Amygdala (tissue), 56 donors: ENCODE results near the gene NLRP8.
"Not testable (repeated sequence)": the region's sequence is repeated elsewhere in the genome, so short reads cannot be mapped to it uniquely, and the experiment has no call there.

Source experiments
- DNase-seq, 56 donors: peaks; one replicate each; lab custom pipeline; 2025; lab: John Stamatoyannopoulos, UW

NLRP8 gene

DNA sequence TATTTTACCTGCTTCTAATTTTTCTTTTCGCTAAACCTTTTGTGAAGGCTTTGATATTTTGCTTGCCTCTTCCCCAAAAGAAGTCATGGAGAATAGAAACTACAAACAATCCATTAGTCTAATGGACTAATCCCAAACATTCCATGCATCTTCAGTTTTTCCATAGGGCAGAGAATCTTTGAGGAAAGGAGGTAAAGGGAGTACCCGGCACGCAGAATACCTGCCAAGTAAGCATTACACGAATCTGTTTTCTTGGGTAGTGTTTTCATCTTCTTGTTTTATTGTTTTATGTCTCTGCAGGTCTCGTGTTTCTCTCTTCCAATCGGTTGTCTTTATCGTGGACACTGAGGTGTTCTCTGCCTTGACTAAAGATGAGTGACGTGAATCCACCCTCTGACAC is at the start of gene NLRP8:
Gene NLRP8 (plus strand): TSS at position 301 of the 400 bp plus-strand sequence.
- no peak for DNase-seq

DNA sequence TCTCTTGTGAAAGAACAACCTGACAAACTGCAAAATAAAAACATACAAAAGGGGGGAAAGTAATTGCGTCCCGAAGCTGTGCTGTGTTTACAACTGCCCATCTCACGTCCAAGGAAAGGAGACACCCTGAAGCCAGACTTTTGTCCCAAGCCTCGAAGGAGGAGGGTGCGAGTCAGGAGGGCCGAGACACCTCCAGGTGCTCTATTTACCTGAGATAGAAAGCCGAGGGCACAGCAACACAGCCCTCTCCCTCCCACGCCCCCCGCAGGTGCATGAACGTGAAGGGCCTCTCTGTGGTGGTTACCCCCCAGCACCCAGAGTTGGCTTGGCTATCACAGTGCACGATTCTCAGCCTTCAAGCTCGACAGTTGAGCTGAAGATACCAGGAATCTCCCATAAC is 48.7 kb upstream of the NLRP8 start:
- no peak for DNase-seq

DNA sequence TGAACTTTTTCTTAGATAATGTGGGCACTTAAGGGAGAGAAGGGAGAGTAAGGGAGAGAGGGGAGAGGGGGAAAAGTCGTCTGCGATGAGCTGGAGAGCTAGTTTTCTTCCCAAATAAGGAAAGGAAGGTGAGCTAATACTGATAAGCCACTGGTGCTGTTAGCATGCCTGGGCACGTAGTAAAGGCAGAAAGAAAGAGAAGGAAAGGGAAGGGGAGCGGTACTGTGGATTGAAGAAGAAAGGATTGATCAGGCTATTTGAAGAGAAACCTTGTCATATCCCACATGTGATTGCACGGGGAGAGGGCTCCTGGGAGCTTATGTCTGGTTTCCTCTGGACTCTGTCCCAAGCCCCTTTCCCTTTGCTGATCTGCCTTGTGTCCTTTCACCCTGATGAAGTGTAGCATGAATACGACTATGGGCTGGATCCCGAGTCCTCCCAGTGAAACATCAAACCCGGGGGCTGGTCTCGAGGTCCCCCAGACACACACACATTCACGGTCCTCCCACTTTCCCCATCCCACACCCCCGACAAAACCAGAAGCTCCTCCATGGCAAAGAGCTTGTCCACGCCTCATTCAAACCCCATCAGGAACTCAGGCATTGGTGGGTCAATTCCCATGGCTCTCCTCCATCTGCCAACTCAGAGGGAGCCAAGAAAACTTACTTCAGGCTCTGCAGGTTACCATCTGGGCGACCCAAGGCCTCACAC is 46.1 kb upstream of the NLRP8 start:
- no peak for DNase-seq

DNA sequence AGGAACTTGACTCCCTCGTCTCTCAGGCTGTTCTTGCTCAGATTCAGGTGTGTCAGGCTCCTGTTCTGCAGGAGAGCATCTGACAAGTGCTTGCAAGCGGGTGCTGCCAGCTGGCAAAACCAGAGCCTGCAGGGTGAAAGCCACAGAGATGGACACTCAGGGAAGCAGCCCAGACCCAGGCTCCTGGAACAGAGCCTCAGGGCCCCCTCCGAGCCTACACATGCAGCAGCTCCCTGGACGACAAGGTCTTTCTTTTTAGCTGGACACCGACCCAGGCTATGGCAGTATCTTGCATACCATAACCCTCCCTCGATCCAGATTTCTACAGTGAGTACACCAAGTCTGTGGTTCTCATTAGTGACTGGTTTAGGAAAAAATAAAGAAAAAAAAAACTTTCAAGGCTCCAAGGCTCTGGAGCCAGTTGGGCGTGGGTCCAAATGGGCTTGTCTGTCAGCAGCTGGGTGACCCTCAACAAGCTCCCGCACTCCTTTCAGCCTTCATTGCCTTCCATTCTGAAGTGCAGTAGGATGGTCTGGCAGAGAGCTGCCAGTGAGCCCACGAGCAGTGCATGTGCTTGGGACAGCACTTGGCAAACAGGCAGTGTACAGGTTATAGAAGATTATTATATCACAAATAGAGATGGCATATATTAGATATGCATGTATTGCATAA is 45.4 kb upstream of the NLRP8 start:
- DNase-seq, result no peak

DNA sequence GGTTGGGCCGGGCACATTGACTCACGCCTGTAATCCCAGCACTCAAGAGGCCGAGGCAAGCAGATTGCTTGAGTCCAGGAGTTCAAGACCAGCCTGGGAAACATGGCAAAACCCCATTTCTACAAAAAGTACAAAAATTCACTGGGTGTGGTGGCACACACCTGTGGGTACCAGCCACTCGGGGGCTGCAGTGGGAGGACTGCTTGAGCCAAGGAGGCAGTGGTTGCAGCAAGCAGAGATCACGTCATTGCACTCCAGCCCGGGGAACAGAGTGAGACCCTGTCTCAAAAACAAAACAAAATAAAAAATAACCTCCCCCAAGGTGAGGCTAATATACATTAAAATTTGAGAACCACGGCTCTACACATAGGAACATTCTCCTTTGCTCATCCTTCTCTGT is 40.3 kb upstream of the NLRP8 start:
- DNase-seq, result no peak

DNA sequence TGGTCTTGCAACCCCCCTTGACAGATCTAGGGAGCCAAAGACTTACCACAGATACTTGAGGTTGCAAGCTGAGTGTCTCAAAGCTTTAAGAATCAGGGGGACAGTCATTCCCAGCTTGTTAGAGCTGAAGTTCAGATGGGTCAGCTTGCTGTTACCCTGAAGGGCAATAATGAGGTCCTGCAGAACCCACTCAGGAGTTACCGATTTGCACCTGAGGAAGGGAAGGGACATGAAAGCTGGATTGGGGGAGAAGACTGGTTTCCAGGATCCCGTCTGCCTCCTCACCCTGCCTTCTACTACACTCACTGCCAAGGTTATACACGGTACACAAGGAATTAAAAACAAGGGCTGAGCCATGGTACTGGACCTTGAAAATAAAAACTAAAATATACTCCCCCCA is 39.9 kb upstream of the NLRP8 start:
- DNase-seq, result no peak

DNA sequence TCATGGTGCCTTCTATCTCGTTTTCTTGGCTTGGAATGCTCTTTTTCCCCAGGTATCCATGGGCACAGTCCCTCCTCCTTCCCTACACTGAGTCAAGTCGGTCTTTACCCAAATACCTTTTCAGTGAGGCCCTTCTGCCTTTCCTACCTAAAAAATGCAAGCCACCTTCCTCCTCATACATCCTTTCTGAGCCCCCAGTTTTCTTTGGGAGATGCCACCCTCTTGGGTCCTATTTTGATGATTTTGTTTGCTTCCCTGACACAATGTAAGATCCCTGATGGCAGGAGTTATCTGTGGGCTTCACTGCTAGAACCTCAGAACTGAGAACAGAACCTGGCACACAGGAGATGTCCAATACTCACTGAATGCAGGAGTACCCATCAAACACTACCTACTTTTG is 37.8 kb upstream of the NLRP8 start:
- no peak for DNase-seq

DNA sequence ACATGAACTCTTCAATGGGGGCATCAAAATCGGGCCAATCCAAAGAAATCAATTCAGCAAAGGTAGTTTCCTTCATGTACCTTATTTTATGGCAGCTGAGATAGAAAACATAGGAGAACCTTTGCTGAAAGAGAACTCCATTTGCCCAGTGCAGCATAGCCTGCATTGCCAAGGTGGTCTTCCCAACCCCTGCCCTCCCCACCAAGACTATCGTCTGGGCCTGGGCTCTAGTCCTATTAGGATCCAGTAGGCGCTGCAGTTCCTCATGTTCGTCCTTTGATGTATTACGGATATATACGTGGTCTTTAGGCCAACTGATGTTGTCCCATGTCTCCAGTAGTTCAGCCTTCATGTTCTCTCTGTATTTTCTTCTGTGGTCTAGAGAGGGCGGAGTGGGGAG is 34.7 kb upstream of the NLRP8 start:
- no peak for DNase-seq

DNA sequence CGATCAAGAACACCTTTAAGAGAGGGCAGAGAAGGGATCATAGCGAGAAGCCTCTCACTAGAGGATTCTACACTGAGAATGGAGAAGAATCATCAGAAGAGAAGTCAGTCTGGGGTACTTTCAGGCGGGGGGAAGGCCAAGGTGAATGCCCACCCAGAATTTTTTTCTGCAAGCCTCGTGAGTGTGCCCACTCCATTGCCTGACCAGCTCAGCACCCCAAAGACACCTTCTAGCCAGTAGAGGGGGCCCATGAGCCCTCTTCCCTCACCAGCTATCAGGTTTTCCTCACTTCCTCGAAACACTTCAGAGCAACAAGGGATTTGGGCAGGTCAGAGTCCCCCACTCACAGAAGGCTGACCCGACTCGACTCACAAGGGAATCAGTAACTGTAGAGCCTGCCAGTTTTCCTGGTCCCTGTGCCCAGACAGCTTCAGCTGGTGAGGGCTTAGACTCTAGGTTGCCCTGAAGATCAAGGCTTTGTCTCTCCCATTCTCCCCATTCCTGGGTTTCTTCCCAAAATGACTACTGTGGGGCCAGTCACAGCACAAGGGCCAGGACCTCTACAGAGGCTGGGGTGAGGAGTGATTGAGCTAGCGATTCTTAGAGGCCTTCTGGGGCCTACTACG is 33.9 kb upstream of the NLRP8 start:
- DNase-seq, result peak in 1 of 56 donors; percentile 2

DNA sequence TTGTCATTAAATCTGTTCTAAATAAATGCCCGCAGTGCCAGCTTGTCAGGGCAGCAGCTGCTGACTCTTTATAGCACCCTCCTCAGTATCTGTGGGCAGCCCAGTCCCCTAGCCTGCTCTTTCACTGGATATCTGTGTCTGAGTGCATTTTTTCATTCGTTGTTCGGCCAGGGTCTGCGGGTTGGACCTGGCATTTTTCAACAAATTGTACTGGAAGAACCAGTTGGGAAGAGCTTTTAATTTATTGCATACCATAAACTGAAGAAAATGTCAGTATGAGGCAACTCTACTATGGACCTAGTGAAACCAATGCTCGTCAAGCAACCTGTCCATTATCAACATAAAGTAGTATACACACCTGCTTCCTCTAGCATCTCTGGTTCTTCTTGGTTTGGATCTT is 24.1 kb upstream of the NLRP8 start:
- DNase-seq, result no peak

DNA sequence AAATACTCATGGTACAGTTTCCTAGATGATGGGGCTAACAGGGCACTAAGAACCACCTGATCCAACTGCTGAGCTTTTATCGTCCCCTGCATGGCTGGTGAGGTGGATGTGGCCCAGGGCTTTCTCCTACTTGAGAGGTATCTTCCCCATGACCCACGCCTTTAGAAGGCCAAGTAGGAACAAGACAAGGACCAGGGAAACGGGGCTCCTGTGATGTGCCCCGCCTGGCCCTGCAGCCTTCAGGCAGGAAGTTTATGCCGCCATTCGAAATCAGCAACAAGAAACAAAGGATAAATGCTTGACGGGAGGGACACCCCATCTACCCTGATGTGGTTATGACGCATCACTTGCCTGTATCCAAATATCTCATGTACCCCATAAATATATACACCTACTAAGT is 19.6 kb upstream of the NLRP8 start:
- no peak for DNase-seq

DNA sequence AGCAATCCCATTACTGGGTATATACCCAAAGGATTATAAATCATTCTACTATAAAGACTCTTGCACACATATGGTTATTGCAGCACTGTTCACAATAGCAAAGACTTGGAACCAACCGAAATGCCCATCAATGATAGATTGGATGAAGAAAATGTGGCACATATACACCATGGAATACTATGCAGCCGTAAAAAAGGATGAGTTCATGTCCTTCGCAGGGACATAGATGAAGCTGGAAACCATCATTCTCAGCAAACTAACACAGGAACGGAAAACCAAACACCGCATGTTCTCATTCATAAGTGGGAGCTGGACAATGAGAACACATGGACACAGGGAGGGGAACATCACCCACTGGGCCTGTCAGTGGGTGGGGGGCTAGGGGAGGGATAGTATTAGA is 18.4 kb upstream of the NLRP8 start:
- DNase-seq, result not testable (repeated sequence)

DNA sequence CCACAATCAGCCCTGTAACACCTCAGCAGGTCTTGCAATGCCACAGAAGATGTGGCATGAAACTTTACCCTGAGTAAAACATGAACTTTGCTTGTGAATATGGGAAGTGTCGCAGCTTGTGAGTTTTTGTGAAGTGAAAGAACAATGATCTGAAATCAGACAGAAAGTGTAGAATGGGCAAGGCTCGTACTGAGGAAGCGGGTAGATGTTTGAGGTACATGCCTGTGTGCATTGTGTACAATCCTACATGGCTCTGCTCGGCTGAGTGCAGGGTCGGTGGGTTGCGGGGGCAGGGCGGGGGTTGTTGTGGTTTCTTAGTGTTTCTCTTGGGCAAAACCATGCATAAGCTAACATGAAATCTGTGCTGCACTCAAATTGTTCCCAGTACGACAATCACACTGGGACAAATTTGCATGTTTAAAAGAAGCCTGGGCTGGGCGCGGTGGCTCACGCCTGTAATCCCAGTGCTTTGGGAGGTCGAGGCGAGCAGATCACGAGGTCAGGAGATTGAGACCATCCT is 16.6 kb upstream of the NLRP8 start:
- DNase-seq, result no peak

DNA sequence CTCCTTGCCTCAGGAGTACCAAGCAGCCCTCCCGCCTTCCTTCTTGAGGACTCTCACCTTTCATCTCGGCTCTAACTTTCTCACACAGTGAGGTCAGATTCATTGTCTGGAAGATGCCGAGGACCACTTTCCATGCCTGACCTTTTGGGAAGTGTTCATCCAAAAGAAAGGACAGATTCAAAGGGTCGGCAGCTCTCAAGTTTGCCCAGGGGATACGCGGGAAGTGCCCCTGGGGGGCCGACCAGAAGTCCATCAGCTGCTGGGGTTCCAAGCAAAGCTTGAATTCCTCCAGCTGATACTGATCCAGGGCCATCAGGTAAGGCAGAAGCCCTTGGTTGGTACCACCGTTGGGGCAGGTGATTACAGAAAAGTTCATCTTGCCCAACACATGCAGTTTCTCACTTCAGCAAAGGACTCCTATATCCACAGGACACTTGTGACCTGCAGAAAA is 15.7 kb upstream of the NLRP8 start, which contains the start of gene NLRP13:
Gene NLRP13 (minus strand): TSS at position 401 of the 451 bp plus-strand sequence. CDS start 25 bp downstream, at position 376.
- DNase-seq, result no peak

DNA sequence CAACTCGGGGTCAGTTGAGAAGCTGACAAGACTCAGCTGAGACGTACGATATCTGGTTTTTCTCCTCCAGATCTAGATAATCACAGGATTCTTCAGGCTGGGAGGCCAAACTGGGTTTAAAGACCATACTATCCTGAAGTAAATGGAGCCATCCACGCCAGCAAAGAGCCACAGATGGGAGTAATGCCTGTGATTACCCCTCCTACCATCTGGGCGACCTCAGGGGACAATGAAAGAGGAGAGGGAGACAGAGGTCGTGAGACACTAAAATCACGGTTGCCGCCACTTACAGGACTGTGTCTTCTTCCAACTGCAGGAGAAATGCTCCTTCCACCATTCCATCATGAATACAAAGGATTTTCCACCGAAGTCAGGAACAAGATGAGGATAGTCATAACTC is 12.4 kb upstream of the NLRP8 start:
- no peak for DNase-seq

DNA sequence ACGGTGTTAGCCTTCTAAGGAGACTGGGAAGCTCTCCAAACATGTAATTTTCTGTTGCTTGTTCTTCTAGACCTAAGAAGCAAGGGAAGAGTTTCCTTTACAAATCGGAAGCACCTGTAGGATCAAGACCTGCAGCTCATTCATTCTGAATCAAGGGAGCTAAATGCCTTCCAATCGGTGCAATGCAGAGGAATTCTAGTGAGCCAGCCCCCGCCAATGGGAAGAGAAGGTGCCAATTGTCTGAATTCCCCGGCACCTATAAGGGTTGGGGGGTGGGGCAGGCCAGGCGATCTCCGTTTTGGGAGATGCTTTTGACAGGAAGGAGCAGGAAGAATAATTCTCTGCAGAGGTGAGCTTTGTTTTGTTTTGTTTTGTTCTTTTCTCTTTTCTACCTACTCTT is 8.4 kb upstream of the NLRP8 start:
- no peak for DNase-seq

DNA sequence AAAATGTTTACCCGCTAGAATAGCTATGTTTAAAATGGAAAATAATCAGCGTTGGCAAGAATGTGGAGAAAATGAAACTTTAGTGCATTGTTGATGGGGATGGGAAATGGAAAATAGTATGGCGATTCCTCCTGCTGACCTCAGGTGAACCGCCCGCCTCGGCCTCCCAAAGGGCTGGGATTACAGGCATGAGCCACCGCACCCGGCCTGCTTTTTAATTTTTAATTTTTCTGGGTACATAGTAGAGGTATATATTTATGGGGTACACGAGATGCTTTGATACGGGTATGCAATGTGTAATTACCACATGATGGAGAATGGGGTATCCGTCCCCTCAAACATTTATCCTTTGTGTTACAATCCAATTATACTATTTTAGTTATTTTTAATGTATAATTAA is 7.3 kb upstream of the NLRP8 start:
- no peak for DNase-seq

DNA sequence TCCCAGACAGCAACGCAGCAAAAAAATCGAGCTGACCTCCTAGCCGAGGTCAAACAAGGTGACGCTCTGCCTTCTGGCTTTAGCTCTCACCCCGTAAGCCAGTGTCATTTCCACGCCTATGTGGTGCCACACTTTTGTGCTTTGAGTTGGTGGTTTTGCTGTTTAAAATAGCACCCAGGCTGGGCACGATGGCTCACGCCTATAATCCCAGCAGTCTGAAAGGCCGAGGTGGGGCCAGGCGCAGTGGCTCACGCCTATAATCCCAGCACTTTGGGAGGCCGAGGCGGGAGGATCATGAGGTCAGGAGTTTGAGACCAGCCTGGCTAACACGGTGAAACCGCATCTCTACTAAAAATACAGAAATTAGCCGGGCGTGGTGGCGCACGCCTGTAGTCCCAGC is 2.9 kb downstream of the NLRP8 start:
- DNase-seq, result not testable (repeated sequence)

DNA sequence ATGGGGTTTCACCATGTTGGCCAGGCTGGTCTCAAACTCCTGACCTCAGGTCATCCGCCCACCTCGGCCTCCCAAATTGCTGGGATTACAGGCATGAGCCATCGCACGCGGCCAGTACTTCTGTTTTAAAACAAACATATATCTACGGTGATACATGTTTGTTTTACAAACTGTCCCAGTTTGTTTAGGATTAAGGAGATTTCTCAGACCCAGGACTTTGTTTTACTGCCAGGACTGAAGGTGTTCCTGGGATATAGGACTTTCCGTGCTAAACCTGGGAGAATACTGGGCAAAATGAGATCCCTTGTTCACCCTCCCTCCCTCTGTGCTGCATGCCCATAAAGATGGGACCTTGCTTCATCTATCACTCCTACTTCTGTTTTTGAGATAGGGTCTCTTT is 8.8 kb downstream of the NLRP8 start:
- no peak for DNase-seq

DNA sequence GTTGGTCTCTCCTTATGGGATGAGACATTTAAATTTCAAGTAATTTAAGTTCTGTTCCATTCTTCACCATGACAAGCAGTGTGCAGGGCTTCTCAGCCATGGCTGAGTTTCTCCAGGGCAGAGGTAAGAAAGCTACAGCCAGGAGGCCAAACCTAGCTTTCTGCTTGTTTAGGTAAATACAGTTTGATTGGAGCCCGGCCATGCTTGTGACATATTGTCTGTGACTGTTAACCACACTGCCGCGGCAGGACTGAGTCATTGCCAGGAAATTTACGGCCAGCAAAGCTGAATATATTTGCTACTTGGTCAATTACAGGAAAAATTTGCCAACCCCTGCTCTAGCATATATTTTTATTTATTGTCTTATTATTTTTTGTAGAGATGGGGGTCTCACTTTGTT is 10.7 kb downstream of the NLRP8 start:
- no peak for DNase-seq

DNA sequence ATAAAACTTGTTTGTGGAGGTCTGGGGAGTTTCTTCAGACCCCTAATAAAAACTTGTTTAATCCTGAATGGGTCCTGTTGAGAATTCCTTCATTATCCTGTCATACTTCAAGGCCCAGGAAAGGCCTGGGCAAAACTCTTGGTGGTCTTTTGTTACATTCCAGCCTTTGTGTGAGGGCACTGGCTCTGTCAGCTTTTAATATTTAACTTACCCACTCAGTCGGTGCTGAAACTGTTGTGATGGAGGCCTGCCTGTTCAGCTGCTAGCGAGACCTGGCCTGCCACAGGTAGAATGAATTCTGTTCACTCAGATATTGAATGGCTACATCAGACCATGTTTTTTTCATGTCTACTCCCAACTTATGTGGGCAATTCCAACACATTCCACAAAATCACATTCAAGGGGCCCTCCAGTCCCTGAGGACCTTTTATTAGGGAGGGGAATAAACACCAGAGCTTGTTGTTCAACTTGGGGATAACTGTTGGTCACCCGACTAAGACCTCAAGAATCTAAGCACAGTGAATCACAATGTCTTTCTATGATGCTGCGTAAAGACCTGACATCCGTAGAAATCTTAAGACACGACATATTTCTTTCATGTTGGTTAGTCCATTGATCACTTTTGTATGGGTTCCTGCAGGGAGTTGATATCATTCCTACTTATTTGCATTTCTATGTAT is 12.5 kb downstream of the NLRP8 start:
- DNase-seq, result no peak
